Fibroblast of villous mesenchyme (primary cell): ENCODE data around the gene SLC41A3. TPM values are rescaled to one million over a fixed set of nuclear protein-coding genes. Genes with fewer than 3 reads are reported as not detected.

ENCODE experiments used
- DNase-seq: peaks from one replicate; pipeline ENCODE4 v3.0.0-alpha.2; 2010; ENCODE audit warnings: low read depth
- H3K4me3 ChIP-seq: 2 replicates; pipeline ENCODE4 v1.5.1; 2011; ENCODE audit warnings: low read depth, mild to moderate bottlenecking, low read length
- CTCF ChIP-seq: IDR thresholded peaks from 2 replicates; pipeline ENCODE4 v1.5.1; 2012; ENCODE audit warnings: low read depth, mild to moderate bottlenecking, low read length; ENCODE audit not compliant: insufficient read depth
- total RNA-seq: library from RNA; depleted of rRNA; stranded (reverse); fragments of >200 nt; gene quantifications from 2 replicates; pipeline ENCODE4 v1.2.3, GENCODE V29; 2012

SLC41A3 gene
- total RNA-seq, 1 donor, result 36.7 TPM

GRCh38 chr3:126060613-126061145 is 23.2 kb downstream of the SLC41A3 start:
- TF ChIP-seq CTCF, result no peak
- DNase-seq, result no peak
- no peak overlapping the region for H3K4me3 ChIP-seq

- TF ChIP-seq CTCF, result no peak
- no peak for DNase-seq
- no peak overlapping the region for H3K4me3 ChIP-seq
These were observed 25.3 kb downstream of the SLC41A3 start for GRCh38 chr3:126058666-126059065.

GRCh38 chr3:126057936-126058335 is 26.0 kb downstream of the SLC41A3 start:
- DNase-seq, result no peak
- TF ChIP-seq CTCF, result no peak
- no peak overlapping the region for H3K4me3 ChIP-seq

- no peak for DNase-seq
- H3K4me3 ChIP-seq, result no peak overlapping the region
- TF ChIP-seq CTCF, result no peak
These were observed 26.5 kb downstream of the SLC41A3 start for GRCh38 chr3:126057501-126057819.

- no peak for TF ChIP-seq CTCF
- H3K4me3 ChIP-seq, result no peak overlapping the region
- DNase-seq, result peak; percentile 12
These were observed 27.0 kb downstream of the SLC41A3 start for GRCh38 chr3:126056681-126057500.

GRCh38 chr3:126056088-126056487 is 27.8 kb downstream of the SLC41A3 start:
- DNase-seq, result no peak
- no peak overlapping the region for H3K4me3 ChIP-seq
- TF ChIP-seq CTCF, result no peak
